DOHH2 (cell line): Measurements from ENCODE around the gene PSMD14.

Experiments
- EZH2phosphoT487 ChIP-seq: fragments of 200-600 bp; sonication (generic); IDR thresholded peaks from 2 replicates; pipeline ENCODE4 v1.6.1; 2017; ENCODE audit warnings: borderline replicate concordance, mild to moderate bottlenecking, antibody characterized with exemption, low read length, moderate library complexity, mixed read lengths
- TF ChIP-seq, protein P1 (sequence below): fragments of 200-600 bp; sonication (generic); IDR thresholded peaks from one replicate; pipeline ENCODE4 v1.5.1; 2014; ENCODE audit warnings: antibody characterized with exemption, mild to moderate bottlenecking, low read depth, low read length; ENCODE audit not compliant: poor library complexity, severe bottlenecking

- TF ChIP-seq, protein P1, sequence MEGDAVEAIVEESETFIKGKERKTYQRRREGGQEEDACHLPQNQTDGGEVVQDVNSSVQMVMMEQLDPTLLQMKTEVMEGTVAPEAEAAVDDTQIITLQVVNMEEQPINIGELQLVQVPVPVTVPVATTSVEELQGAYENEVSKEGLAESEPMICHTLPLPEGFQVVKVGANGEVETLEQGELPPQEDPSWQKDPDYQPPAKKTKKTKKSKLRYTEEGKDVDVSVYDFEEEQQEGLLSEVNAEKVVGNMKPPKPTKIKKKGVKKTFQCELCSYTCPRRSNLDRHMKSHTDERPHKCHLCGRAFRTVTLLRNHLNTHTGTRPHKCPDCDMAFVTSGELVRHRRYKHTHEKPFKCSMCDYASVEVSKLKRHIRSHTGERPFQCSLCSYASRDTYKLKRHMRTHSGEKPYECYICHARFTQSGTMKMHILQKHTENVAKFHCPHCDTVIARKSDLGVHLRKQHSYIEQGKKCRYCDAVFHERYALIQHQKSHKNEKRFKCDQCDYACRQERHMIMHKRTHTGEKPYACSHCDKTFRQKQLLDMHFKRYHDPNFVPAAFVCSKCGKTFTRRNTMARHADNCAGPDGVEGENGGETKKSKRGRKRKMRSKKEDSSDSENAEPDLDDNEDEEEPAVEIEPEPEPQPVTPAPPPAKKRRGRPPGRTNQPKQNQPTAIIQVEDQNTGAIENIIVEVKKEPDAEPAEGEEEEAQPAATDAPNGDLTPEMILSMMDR: no peak
- no peak for TF ChIP-seq EZH2phosphoT487
Observed at GRCh38 chr2:161415987-161416707, 107.9 kb downstream of the PSMD14 start, which contains the start of gene TBR1.
